Sigmoid colon (tissue), 7 donors: ENCODE results near the gene KIRREL3. TPM values are rescaled to one million over a fixed set of nuclear protein-coding genes. Genes with fewer than 3 reads are reported as not detected.

Experiments used
- DNase-seq: peaks from one replicate; pipeline ENCODE4 v3.0.0-alpha.2; 2019
- H3K27ac ChIP-seq, 4 donors: fragments of 200-600 bp; sonication (generic); one replicate each; pipeline ENCODE4 v1.5.1; 2016 to 2019; ENCODE audit warnings: mild to moderate bottlenecking in 1 of 4
- H3K27me3 ChIP-seq, 3 donors: fragments of 200-600 bp; sonication (generic); one replicate each; pipeline ENCODE4 v1.5.1; 2019; ENCODE audit warnings: mild to moderate bottlenecking in 1 of 3
- H3K36me3 ChIP-seq, 4 donors: fragments of 200-600 bp; sonication (generic); one replicate each; pipeline ENCODE4 v1.5.1; 2016 to 2019
- H3K4me1 ChIP-seq, 4 donors: fragments of 200-600 bp; sonication (generic); one replicate each; pipeline ENCODE4 v1.5.1; 2017 to 2019
- H3K4me3 ChIP-seq, 4 donors: fragments of 200-600 bp; sonication (generic); one replicate each; pipeline ENCODE4 v1.5.1; 2017 to 2019; ENCODE audit warnings: mild to moderate bottlenecking in 2 of 4, moderate library complexity in 1 of 4
- H3K9me3 ChIP-seq, 4 donors: fragments of 200-600 bp in 3 of 4; sonication (generic) in 3 of 4; one replicate each; pipeline versions ENCODE4 v1.5.1 to v1.6.1; 2013 to 2019
- EP300 ChIP-seq, 4 donors: sonication (generic); formaldehyde crosslinking; IDR thresholded peaks; one replicate each; pipeline ENCODE4 v1.6.1; 2017; ENCODE audit warnings: antibody characterized with exemption in 4 of 4
- POLR2A ChIP-seq, 2 donors: fragments of 450-650 bp; IDR thresholded peaks; one replicate each; pipeline ENCODE4 v1.6.1; 2016; ENCODE audit warnings: antibody characterized with exemption in 2 of 2, mild to moderate bottlenecking in 2 of 2, moderate library complexity in 2 of 2
- POLR2AphosphoS5 ChIP-seq, 4 donors: sonication (generic); formaldehyde crosslinking; IDR thresholded peaks; one replicate each; pipeline ENCODE4 v1.6.1; 2017; ENCODE audit warnings: antibody characterized with exemption in 4 of 4
- WGBS, 2 donors: extraction: QIAGEN DNeasy Blood & Tissue Kit; methylation state at CpG; one replicate each; pipeline ENCODE4 v1.1.7; 2013; 5-methylcytosine and 5-hydroxymethylcytosine counted together
- intact Hi-C: fragments of 100-400 bp; cut with DNase I; formaldehyde crosslinking; loops from one replicate; pipeline ENCODE4 v1.15.1; 2023
- polyA plus RNA-seq, 3 donors: library from polyadenylated mRNA; stranded (reverse); fragments of 200-250 nt; gene quantifications; one replicate each; pipeline ENCODE4 v1.2.3, GENCODE V29; 2013
- total RNA-seq, 4 donors: library from RNA; depleted of rRNA; stranded (reverse); fragments of >200 nt; gene quantifications; one replicate each; pipeline ENCODE4 v1.1.0, GENCODE V29; 2016
- TF ChIP-seq, protein P1 (sequence below), 4 experiments: fragments of 450-650 bp in 3 of 4; fragments of 200-600 bp in 1 of 4; IDR thresholded peaks; one replicate each; pipeline ENCODE4 v1.5.1; 2016 to 2019; ENCODE audit warnings: antibody characterized with exemption in 4 of 4, mild to moderate bottlenecking in 3 of 4, moderate library complexity in 2 of 4
- donor health status: healthy with polysubstance abuse.
- donor health status: Bipolar disorder and iron deficiency.
- donor health status: healthy.

The KIRREL3 gene
- total and polyA plus RNA-seq, 7 donors: under 0.01 to 3.3 (median 1.0) TPM

DNA sequence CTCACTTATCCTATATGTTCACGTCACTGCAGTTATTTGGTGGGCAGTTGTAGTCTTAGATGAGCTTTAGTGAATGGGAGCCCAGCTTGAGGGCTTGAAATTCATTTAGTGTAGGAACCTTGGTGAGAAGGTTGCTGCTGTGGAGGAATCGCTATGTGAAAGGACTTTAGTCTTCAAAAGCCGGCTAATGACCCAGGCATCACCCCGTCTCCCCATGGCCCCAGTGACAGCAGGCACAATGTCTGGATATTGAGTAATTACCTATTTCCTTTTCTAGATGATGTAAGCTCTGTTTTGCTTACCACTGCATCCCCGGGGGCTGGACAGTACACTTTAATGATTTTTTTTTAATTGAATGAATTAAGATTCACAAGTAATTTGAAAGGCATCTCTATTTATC lies 361.9 kb downstream of the KIRREL3 start:
- Histone ChIP-seq H3K36me3 (no peaks in the 10 kb centered on the region), H3K9me3 (no peaks in the 10 kb centered on the region), H3K4me1 (no peaks in the 10 kb centered on the region), H3K27ac (no peak overlapping the region), H3K27me3 (no peaks in the 10 kb centered on the region), H3K4me3 (no peak overlapping the region)
- DNase-seq: no peak
- WGBS, 2 donors: 60 to 74% methylated on average over 5 of the region's 5 CpGs
- TF ChIP-seq POLR2A (IDR thresholded peaks at IDR 0.05) (no peak), EP300 (IDR thresholded peaks at IDR 0.05) (no peak), POLR2AphosphoS5 (IDR thresholded peaks at IDR 0.05) (no peak)
- TF ChIP-seq, protein P1, sequence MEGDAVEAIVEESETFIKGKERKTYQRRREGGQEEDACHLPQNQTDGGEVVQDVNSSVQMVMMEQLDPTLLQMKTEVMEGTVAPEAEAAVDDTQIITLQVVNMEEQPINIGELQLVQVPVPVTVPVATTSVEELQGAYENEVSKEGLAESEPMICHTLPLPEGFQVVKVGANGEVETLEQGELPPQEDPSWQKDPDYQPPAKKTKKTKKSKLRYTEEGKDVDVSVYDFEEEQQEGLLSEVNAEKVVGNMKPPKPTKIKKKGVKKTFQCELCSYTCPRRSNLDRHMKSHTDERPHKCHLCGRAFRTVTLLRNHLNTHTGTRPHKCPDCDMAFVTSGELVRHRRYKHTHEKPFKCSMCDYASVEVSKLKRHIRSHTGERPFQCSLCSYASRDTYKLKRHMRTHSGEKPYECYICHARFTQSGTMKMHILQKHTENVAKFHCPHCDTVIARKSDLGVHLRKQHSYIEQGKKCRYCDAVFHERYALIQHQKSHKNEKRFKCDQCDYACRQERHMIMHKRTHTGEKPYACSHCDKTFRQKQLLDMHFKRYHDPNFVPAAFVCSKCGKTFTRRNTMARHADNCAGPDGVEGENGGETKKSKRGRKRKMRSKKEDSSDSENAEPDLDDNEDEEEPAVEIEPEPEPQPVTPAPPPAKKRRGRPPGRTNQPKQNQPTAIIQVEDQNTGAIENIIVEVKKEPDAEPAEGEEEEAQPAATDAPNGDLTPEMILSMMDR (IDR thresholded peaks at IDR 0.05): no peak
- intact Hi-C loops: no loop called here

DNA sequence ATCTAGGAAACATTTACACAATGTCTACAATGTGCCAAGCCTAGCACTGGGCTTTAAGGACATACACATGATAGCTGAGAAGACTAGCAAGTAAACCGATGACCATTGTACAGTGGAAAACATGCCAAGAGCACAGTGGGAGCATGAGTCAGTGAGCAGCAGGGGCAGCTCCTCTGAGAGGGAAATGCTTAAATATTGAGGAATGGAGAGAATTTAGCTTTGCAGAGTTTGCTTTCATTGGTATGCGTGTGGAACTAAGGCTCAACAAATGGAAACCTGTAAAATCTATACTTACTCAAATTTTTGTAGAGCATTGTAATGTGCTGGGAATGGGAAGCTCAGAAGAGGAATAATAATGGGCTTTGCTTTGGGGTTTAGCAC lies 362.8 kb downstream of the KIRREL3 start:
- Histone ChIP-seq H3K4me3 (no peak overlapping the region), H3K9me3 (no peaks in the 10 kb centered on the region), H3K36me3 (no peaks in the 10 kb centered on the region), H3K27me3 (no peaks in the 10 kb centered on the region), H3K27ac (no peak overlapping the region), H3K4me1 (no peaks in the 10 kb centered on the region)
- intact Hi-C loops: no loop called here
- TF ChIP-seq EP300 (IDR thresholded peaks at IDR 0.05): no peak
- no peak for DNase-seq
- 81 to 91% methylated on average over 2 of the region's 2 CpGs for WGBS, 2 donors

DNA sequence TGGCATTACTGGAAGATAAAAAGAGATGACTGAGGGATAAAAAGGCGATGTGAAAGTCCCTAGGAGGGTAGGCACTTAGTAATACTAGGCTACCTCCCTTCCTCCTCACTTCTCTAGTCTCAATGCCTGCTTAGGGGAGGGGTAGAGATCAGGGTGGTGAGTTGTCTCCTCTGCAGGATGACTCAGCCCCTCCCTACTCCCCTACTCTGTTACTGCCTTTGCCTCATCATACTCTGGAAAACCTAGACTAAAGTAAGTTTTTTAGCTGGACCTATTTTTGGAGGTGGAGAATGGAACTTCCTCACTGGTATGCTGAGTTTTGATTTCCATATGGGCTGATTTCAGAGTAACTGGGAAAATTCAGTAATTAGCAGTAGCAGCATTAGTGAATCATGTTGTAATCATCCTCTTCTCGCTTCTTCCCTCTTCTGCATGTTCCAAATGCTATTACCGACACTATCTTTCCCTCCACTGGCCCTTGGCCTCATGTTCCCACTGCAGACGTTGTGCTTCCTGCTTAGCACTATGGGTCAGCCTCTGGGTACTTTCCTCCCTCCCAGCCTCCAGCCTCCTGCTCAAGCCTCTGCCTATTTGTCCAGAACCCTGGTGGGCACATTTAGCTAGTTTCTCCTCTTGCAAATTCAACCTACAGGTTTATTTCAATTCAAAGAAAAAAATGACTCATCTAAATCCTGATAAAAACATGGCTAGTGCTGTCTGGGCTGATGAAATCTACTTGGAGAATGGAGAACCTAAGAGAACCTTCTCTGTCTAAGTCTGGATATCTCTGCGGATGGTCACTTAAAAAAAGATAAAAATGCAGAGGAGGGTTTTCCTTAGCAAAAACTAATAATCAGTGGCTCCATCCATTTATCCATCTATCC lies 363.4 kb downstream of the KIRREL3 start:
- no peaks in the 10 kb centered on the region for H3K36me3 ChIP-seq
- no peak overlapping the region for H3K27ac ChIP-seq
- no peaks in the 10 kb centered on the region for H3K4me1 ChIP-seq
- H3K4me3 ChIP-seq: no peak overlapping the region
- 75 to 81% methylated on average over 5 of the region's 5 CpGs for WGBS, 2 donors
- intact Hi-C loops: no loop called here
- H3K9me3 ChIP-seq: no peaks in the 10 kb centered on the region
- DNase-seq: no peak
- TF ChIP-seq POLR2A (IDR thresholded peaks at IDR 0.05): no peak
- no peak for TF ChIP-seq POLR2AphosphoS5 (IDR thresholded peaks at IDR 0.05)
- no peak for TF ChIP-seq EP300 (IDR thresholded peaks at IDR 0.05)
- TF ChIP-seq, protein P1 (IDR thresholded peaks at IDR 0.05): no peak
- no peaks in the 10 kb centered on the region for H3K27me3 ChIP-seq

DNA sequence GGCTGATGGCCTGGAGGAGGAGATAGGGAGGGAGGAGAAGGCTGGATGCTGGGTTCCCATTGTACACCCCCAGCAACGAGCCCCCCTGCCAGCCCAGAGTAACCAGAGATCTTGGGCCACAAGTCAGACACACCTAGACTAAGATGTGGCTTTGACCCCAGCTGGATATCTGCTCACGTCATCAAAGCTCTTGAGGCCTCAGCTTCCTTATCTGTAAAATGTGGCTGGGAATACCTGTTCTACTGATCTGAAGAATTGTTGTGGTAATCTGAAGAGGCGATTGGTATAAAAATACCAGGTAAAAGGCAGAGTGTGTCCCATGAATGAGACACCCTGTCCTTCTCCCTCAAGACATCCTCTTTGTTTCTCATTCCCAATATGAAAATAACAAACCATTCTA lies 365.1 kb downstream of the KIRREL3 start:
- WGBS, 2 donors: 72 to 76% methylated on average over 3 of the region's 3 CpGs
- Histone ChIP-seq H3K27me3 (no peaks in the 10 kb centered on the region), H3K27ac (no peak overlapping the region), H3K9me3 (no peaks in the 10 kb centered on the region), H3K4me3 (no peak overlapping the region), H3K4me1 (no peaks in the 10 kb centered on the region), H3K36me3 (no peaks in the 10 kb centered on the region)
- no peak for TF ChIP-seq EP300 (IDR thresholded peaks at IDR 0.05)
- TF ChIP-seq POLR2A (IDR thresholded peaks at IDR 0.05): no peak
- TF ChIP-seq, protein P1 (IDR thresholded peaks at IDR 0.05): no peak
- TF ChIP-seq POLR2AphosphoS5 (IDR thresholded peaks at IDR 0.05): no peak
- intact Hi-C loops: no loop called here
- DNase-seq: no peak

DNA sequence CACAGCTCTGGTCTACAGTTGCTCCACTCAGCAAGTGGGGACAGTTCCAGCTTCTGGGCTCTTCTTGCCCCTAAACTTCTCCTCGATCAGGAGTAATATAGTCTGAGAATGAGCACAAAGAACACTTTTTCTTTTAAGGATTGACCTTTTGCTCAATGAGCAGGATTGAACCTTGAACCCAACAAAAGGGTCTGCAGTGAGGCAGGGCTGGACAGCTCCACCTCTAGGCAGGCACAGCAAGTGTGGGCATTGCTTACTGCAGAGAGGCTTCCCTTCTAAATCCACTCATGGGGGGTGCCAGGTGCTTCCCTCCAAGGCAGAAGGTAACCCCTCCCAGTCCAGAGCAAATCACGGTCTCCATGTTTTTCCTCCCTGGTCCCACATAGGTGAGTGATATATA lies 365.6 kb downstream of the KIRREL3 start:
- Histone ChIP-seq H3K4me3 (no peak overlapping the region), H3K27ac (no peak overlapping the region), H3K36me3 (no peaks in the 10 kb centered on the region), H3K27me3 (no peaks in the 10 kb centered on the region), H3K4me1 (no peaks in the 10 kb centered on the region), H3K9me3 (no peaks in the 10 kb centered on the region)
- DNase-seq: no peak
- TF ChIP-seq EP300 (IDR thresholded peaks at IDR 0.05) (no peak), POLR2A (IDR thresholded peaks at IDR 0.05) (no peak), POLR2AphosphoS5 (IDR thresholded peaks at IDR 0.05) (no peak)
- TF ChIP-seq, protein P1 (IDR thresholded peaks at IDR 0.05): no peak
- intact Hi-C loops: no loop called here
- whole genome bisulfite sequencing, 2 donors: 34 to 67% methylated on average over 2 of the region's 2 CpGs
